SHP77 treated with DMSO at 0.1 percent for 48 hours (cell line): ENCODE data around the gene ALDH3A2.
"Not testable (repeated sequence)": the region's sequence is repeated elsewhere in the genome, so short reads cannot be mapped to it uniquely, and the experiment has no call there.

Experiments
- DNase-seq: peaks from one replicate; lab custom pipeline; 2025; lab: John Stamatoyannopoulos, UW

Gene ALDH3A2

DNA sequence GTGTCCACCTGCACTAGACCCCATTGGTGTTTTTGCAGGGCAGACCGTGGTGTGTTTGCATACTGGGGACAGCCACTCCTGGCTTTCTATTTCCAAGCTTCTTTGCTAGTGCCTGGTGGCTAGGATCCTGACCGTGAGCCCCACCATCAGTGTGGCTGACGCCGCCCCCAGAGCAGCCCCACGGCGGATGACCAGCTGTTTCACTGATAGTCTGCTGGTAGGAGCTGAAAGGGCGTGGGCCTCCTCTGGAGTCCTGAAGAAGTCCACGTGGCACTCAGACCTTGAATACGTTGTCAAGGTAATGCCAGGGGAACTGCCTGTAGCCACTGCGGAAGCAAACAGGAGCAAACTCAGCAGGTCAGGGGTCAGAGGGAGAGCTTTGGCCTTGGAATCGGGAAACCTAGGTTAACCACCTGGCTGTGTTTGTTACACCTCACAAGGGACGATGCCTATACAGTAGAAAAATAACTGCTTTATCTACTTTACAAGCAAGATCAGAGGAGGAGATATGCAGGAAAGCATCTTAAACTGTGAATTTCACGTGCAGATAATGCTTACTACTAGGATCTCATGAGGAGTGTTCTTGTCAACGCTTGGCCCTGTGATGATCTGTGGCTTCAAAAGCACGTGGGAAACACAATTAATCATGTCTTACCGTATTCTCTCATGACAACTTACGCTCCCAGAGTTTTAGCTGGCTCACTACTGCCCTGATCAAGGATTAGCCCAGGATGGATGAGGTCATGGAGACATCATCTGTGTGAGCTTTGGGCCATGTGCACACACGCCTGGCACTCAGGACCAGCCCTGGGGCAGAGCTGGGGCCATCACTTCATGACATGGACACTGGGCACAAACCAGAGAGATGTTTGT is 30.3 kb downstream of the ALDH3A2 start:
- DNase-seq, result no peak

DNA sequence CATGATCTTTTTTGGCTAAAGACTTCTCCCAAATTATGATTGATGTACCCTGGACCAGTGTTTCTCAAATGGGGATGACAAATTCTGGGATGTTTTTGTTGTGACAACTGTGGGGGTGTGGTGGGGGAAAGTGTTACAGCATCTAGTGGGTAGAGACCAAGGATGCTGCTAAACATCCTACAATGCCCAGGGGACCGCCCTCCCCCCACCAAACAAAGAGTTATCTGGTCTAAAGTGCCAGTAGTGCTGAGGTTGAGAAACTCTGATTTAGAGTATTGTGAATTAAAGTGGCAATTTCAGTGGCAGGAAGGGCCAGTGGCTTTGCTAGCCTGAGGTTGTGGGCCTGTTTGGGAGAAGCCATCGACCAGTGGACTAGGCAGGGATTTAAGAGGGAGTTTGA is 34.6 kb downstream of the ALDH3A2 start:
- no peak for DNase-seq

DNA sequence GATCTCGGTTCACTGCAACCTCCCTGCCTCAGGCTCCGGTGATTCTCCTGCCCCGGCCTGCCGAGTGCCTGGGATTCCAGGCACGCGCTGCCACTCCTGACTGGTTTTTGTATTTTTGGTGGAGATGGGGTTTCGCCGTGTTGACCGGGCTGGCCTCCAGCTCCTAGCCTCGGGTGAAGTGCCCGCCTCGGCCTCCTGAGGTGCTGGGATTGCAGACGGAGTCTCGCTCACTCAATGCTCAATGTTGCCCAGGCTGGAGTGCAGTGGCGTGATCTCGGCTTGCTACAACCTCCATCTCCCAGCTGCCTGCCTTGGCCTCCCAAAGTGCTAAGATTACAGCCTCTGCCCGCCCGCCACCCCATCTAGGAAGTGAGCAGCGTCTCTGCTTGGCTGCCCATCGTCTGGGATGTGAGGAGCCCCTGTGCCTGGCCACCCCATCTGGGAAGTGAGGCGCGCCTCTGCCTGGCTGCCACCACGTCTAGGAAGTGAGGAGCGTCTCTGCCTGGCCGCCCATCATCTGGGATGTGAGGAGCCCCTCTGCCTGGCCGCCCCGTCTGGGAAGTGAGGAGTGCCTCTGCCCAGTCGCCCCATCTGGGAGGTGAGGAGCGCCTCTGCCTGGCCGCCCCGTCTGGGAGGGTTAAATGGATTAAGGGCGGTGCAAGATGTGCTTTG is 36.5 kb downstream of the ALDH3A2 start:
- not testable (repeated sequence) for DNase-seq

DNA sequence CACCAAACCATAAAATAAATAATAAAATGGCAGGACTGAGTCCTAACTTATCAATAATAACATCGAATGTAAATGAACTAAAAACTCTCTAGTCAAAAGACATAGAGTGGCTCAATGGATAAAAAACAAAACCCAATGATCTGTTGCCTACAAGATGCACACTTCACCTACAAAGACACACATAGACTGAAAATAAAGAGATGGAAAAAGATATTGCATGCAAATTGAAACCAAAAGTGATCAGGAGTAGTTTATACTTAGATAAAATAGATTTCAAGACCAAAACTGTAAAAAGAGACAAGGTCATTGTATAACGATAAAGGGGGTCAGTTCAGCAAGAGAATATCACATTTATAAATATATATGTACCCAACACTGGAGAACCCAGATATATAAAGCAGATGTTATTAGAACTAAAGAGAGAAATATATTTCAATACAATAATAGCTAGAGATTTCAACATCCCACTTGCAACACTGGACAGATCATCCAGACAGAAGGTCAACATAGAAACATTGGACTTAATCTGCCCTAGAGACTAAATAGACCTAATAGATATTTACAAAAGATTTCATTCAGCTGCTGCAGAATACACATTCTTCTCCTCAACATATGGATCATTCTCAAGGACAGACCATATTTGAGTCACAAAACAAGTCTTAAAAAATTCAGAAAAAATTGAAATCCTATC is 38.0 kb downstream of the ALDH3A2 start:
- no peak for DNase-seq

DNA sequence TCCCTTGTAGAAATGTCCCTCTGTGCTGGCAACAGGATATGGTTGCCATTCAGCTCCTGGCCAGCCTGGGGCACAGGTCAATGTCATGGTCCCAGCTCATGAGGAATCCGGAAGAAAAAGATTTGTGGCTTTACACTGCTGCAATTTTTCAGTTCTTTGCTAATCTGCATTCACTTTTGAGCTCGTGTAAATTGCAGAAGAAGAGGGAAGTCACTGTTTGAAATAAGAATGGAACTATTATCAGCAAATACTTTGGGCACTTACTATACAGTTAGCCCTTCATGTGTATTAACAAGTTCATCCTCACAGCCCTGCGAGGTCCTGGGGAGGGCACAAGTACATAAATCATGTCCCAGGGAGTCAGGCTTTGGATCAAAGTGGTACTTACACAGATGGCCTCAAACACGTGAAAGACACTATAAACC is 53.7 kb downstream of the ALDH3A2 start:
- DNase-seq, result no peak

DNA sequence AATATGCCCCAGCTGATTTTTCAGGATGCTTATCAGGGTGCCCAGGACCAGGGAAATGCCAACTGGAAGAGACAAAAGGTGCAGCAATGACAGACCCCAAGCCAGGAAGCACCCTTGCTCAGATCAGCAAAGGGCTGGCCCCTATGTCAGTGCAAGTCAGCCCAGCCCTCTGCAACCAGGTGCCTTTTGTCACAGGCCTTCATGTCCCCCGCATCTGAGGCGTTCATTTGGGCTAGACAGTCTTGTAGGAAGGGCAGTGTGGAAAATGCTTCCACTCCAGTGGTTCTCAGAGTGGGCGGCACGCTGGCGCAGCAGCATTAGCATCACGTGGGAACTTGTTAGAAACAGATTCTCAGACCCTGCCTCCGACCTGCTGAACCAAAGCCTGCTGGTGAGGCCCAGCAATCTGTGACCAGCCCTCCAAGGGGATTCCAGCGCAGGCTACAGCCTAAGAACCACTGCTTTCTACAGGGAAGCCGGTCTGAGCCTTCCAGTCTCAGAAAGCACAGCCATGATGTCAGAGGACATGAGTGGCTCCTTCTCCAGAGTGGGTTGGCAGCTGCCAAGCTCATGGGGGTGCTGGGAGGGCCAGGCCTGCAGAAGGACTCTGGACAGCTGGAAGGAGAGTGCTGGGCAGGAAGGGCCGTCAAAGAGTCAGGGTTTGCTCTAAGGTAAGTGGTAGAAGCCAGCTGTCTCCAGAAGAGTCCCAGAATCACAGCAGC is 54.7 kb downstream of the ALDH3A2 start:
- peak; percentile 26 for DNase-seq

DNA sequence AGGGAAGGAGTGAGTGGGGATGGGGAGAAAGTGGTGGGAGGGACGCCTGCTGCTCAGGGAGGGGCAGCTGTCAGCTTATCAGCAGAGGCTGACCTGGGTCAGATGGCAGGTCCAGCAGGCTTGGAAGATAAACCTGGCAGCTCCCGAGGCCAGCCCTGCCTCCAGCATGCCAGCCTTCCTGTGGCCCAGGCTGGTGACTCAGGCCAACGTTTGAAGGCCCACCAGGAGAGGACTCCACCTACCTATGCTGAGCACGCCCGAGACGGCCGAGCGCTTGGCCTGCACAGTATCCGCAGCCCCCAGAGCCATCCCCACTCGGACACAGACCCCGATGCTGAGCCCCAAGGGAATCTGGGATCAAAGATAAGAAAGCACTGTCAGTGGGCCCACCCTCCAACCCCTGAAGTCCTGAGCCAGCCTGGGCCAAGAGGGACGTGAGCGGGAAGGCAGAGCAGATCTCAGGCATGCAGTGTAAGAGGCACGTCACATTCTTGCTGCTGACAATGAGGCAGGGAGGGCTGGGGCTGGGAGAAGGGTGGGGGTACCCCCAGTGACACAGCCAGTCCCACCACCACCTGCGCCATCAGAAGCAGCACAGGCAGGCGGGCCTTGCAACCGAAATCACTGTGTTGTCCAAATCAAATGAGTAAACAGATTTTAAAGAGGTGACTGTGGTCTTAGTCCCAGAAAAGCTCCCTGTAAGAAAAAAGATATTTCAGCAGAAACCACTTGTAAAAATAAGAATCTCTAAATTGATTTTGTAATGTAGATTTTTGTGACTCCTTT is 55.5 kb downstream of the ALDH3A2 start:
- DNase-seq, result no peak

DNA sequence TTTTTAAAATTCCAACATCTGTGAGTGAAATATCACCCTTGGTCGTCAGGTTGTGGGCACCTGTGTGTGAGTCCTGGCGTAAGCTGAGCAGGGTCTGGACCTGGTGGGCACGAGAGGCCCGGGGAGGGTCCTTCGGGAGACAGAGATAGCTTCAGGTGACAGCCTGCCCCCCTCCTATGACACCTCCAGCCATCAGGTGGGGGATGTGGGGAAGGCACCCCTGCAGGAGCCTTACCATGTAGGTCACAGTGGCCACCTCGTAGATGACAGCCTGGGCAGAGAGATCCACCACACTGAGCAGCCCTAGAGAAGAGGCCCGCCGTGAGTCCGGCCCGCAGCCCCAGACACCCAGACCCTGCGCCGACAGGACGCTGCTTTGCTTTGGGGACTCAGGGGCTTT is 56.6 kb downstream of the ALDH3A2 start:
- no peak for DNase-seq

DNA sequence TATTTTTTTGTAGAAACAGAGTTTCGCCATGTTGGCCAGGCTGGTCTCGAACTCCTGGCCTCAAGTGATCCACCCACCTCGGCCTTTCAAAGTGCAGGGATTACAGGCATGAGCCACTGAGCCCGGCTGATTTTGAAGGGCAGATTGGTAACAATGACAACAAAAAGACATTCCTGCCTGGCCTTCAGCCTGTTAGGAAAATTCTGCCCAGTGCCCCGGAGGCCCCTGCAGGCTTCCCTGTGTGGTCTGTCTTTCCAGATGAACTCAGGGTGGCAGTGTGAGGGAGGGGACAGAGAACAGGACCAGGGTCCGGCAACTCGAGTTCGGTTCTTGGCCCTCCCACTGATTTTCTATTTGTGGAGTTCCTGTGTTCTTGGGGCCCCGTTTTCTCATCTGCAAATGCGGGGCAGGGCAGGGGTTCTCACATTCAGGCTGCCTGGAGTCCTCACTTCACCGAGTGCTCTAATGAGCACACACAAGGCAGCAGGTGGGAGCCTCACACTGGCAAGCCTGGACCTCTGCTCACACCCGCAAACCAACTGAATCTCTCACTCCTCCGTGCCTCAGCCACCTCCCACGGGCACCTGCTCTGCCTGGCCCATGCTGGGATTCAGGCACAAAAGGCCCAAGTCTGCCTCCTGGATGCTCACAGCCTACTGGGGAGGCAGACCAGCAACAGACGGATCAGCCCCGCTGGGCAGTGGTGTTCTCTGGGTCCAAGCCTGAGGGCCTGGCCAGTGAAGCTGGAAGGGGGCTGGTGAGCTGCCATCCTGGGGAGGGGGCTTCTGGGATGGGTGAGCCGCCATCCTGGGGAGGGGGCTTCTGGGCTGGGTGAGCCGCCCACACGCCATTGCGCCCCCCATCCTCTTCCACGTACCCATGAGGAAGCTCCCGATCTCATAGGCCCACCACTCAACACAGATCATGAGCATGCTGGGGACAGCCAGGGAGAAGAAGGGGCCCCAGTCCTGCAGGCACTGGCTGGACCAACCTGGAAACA is 57.5 kb downstream of the ALDH3A2 start:
- peak; percentile 31 for DNase-seq

DNA sequence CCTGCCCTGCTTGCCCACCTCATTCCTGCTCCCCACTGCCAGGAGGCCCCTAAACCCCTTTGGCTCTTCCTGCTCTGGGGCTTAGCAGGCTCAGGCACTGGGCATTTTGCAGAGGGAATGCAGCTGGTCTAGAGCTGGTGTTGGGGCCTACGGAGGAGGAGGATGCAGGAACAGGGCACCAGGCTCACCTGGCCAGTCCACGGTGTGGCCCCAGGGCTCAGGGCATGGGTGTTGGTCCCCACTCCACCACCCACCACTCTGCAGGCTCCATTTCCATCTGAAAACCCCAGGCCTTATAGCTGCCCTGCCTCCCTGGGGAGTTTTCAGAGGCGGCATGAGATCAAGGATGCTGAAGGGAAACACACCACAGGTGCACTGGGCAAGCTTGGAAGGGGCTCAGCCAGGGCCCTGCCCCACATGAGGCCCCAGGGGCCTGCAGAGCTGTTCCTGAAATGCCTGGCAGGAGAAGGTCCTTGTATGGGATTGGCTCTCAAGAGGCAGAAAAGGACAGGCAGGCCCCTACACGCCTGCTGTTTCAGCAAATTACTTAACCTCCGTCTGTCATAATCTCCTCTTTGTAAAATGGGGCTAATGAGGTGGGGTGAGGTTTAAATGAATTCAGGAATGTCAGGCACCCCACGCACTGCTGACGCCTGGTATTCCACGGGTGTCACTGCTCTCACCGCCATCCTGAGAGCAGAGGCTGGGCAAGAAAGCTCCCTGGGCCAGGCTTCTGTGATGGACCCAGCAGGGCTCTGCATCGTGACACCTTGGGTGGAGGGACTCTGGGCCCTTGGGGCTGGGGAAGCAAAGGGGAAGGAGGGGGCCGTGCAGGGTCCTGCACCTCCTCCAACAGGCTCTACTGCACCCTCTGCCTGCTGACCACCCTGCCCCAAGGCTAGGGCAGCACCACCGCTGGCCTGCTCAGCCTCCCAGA is 58.5 kb downstream of the ALDH3A2 start:
- peak; percentile 27 for DNase-seq

DNA sequence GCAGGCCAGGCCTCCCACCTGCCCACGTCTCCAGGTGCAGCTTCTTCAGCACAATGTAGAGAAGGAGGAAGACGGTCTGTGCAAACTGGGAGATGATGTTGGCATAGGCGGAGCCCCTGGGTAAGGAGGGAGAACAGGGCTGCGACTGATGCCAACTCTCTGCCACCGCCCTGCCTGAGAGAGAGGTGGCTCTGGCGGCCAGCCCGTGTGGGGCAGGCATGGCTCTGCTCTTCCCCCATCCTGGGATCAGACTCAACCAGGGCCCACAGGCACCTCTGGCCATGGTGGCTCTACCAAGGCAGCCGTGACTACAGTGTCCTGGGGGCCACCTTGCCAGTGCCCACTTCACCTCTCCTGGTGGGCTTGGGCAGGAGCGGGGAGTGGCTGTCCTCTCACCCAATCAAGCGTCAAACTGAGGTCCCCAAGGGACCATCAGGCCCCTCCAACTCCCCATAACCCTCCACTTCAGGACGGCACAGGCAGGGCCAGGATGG is 59.2 kb downstream of the ALDH3A2 start:
- DNase-seq, result no peak

DNA sequence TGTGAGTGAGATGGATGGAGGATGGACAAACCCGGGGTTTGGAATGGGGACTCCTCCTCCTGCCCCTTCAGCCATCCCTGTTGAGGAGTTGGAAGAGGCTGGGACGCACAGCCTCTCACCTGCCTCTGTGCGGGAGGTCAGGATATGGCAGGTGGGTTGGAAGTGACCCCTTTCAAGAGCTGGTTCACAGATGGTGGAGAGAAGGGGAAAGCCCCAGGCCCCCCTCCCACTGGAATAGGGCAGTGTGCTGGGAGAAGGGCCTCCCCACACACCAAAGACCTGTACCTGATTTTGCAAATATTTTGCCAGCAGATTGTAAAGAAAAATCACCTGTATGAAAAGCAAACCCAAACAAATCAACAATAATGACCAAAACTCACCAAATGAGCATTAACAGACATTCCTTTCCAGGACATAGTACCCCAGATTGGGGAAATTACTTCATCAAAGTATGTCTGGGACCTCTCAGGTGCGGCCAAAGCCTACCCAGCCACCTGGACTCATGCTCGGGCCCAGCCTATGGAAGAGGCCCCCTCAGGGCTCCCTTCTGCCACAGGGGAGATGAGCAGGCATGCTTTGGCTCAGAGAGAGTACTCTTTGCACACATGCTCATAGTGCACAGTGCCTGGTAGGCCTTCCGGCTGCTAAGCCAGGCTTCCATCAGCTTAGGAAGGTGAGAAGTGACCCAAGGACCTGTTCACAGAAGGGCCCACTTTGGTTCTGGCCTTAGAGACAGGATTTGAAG is 60.1 kb downstream of the ALDH3A2 start:
- DNase-seq, result no peak

DNA sequence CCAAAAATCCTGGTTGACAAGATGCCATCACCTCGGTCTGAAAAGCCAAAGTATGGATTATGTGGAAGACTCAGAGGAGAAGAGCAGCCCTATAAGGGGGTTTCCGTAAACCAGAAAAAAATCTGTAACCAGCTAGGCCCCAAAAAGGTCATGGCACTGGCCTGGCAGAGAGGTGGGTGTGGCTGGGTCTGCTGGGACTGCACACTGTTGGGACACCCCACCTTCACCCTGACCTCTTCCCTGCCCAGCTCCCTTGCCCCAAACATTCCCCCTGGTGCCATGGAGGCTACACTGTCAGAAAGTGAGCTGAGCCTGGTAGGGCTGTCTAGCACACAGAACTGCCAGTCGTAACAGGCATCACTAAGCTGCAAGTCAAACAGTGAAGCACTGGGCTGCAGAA is 61.3 kb downstream of the ALDH3A2 start:
- no peak for DNase-seq

DNA sequence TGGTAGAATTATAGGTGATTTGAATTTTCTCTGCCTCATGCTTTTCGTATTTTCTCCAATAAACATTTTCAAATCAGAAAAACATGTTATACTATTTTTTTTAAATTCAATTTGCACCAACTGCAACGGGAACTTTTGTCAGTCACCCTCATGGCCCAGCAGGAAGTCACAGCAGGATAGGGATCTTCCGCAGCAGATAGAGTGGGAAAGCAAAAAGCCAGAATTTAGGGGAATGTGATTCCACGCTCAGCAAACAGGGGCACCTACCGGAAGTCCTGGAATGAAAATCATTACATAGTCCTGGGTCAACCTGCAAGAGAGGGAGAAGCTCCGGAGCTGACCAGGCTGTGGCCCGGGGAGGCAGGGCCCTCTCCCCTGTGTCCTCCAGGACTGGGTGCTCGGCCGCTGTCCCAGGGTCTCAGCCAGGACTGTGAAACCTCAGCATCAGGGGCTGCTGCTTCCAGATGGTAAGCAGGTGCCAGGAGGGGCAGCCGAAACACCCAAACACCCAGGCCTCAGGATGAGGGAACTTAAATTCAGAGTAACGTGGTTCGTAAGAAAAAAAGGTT is 64.0 kb downstream of the ALDH3A2 start:
- DNase-seq, result no peak

DNA sequence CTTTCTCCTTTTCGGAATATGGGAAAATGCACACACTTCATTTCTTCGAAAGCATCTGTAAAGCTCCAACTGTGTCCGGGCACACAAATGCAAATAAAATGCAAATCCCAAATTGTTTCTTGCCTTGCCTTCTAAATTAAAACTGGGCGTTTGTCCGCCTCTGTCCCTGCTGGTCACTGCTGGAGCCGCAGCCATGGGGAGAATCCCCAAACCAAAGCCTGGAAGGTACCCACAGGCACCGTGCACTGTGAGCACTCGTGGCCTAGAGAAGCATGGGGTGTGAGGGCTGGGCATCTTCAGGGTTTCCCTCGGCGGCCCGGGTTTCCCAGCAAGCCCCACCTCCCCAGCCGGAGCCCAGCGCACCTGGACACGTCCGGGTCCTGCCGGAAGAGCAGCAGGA is 64.9 kb downstream of the ALDH3A2 start:
- no peak for DNase-seq

DNA sequence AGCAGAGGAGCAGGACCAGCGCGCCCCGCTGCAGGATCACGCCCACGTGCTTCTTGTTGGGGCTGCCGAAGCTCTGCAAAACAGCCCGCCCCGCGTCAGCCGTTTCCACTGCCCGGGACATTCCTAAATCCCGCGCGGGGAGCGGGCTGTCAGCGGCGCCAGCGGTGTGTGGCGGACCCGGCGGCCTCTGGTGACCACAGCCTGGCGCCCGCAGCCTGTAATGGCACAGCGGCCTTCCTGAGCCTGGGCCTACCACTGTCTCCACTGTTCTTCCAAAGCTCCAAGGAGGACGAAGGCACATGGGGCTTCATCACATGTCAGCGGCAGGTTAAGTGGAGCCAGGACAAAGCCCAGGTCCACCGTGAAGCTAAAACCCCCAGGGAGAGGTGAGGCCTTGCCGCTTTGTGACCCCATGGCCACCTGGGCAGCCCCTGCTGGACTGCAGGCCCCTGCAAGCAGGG is 65.4 kb downstream of the ALDH3A2 start:
- DNase-seq, result no peak

DNA sequence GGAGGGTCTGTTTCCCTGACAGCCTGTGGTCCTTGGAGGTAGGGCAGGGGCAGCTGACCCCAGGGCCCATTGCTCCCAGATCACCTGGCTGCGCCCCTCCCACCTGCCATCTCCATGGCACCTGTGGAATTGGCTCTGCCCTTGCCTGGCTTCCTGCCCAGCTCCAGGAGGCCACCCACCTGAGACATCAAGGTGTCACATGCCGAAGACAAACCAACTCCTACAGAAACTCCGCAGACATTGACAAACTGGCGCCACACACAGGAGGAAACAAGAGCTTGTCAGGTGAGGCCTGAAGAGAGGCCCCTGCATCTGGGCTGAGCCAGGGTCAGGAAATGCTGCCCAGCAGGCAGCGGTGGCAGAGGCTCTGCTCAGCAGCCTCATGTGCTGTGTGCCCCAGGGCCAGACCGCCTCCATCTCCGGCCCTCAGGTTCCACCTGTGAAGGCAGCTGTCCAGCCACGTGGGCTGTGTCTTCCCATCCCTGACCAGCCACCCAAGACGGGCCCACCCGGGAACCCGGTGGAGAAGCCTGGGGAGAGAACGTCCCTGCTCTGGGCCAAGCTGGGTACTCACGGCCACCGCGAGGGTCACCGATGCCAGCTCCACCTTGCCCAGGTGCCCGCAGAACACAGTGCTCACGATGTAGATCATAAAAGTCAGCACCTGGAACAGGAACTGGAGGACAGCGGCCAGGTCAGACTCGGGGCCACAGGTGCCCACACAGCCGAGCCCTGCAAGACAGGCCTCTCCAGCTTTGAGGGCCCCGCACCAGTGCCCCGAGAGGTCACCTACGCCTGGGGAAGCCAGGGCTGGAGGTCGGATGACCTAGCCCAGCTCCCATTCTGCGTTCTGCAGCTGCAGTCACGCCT is 66.2 kb downstream of the ALDH3A2 start:
- DNase-seq, result no peak
